Stimulated activated CD8-positive, alpha-beta memory T cell treated with anti-CD3 and anti-CD28 coated beads, Interleukin-12 subunit alpha, Interleukin-12 subunit beta, amount 100 ng/mL, for 4 hours (primary cell): ENCODE measurements around the gene LANCL2.
"Not testable (repeated sequence)": the region's sequence is repeated elsewhere in the genome, so short reads cannot be mapped to it uniquely, and the experiment has no call there.

Experiments used
- DNase-seq: peaks from one replicate; pipeline ENCODE4 v3.0.0-alpha.2; 2020; ENCODE audit warnings: low read depth

Gene LANCL2

GRCh38 chr7:55405856-55406541 lies 40.9 kb downstream of the LANCL2 start:
- no peak for DNase-seq

GRCh38 chr7:55409482-55410225 lies 44.5 kb downstream of the LANCL2 start:
- no peak for DNase-seq

DNA sequence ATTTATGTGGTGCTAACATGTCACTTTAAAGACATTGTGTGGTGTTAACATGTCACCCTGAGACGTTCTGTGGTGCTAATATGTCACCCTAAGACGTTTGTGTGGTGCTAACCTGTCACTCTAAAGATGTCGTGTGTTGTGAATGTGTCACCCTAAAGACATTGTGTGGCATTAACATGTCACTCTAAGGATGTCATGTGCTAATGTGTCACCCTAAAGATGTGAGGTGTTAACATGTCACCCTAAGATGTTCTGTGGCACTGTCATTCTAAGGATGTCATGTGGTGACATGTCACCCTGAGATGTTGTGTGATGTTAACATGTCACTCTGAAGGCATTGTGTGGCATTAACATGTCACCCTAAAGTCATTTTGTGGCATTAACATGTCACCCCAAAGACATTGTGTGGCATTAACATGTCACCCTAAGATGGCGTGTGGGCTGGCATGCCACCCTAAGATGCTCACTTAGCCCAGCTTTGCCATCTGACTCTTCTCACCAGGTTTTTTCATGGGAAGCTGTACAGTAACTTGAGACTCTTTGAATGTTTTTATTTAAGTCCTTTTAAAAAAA lies 45.6 kb downstream of the LANCL2 start:
- no peak for DNase-seq

DNA sequence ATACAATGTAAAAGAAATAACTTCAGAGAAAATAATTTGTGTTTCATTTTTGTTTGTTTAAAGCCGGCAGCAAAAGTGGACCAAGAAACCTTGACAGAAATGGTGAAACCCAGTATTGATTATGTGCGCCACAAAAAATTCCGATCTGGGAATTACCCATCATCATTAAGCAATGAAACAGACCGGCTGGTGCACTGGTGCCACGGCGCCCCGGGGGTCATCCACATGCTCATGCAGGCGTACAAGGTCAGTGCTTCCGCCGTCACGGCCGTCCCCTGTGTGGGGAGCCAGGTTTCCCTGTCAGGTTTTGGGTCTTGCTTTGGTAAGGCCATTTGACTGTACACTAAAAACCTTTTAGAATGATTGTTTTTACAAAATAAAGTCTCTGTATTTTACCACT lies 46.7 kb downstream of the LANCL2 start:
- DNase-seq = no peak

GRCh38 chr7:55413442-55413841 lies 48.3 kb downstream of the LANCL2 start:
- DNase-seq = no peak

- peak; percentile 42 for DNase-seq
Measured at GRCh38 chr7:55415173-55415778, 50.1 kb downstream of the LANCL2 start.

DNA sequence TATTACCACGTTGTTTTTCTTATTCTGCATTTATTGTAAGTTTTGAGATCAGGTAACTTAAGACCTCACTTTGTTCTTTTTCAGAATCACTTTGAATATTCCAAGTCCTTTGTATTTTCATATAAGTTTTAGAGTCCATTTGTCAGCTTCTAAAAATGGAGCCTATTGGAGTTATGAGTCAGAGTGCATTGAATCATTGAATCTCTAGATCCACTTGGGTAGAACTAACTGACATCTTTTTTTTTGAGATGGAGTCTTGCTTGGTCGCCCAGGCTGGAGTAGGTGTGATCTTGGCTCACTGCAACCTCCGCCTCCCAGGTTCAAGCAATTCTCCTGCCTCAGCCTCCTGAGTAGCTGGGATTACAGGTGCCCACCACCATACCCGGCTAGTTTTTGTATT lies 52.3 kb downstream of the LANCL2 start:
- DNase-seq = not testable (repeated sequence)

- no peak for DNase-seq
Measured at GRCh38 chr7:55420530-55420929, 55.4 kb downstream of the LANCL2 start.

- no peak for DNase-seq
Measured at GRCh38 chr7:55423277-55423711, 58.2 kb downstream of the LANCL2 start.

DNA sequence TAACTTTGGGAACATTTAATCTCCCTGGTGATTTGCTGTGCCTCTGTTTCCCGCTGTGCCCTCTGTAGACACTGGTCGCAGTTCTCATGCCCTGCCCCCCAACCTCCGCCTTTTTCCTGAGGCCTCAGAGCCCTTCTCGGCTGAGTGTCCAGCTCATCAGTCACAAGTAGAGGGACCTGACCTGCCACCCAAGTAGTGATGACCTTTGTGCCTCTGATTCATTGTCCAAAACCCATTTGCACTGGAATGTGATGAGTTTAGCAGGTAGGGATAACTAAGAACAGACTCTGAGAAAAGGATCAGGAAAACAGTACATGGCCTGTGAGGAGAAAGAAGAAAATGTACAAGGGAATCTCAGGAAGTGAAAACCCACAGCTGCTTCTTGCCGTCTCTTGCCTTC lies 58.8 kb downstream of the LANCL2 start:
- DNase-seq = no peak

- DNase-seq = no peak
Measured at GRCh38 chr7:55425141-55425752, 60.1 kb downstream of the LANCL2 start.

DNA sequence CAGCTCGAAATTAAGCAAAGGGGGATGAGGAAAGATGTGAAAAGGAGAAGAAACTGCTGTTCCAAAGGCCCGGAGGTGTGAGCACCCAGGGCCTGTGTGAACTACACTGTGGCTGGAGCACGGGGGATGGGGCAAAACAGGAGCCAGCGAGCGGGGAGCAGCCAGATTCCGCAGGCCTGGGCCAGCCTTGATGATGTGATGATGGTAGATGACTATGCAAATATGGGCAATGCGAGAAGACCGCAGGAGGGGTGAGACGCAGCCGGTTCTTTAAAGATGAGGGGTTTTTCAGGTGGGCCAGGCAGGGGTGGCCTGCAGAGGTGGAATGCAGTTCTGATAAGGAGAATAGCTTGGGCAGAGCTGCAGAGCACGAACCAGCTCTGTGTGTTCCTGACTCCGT lies 61.5 kb downstream of the LANCL2 start:
- DNase-seq = no peak

DNA sequence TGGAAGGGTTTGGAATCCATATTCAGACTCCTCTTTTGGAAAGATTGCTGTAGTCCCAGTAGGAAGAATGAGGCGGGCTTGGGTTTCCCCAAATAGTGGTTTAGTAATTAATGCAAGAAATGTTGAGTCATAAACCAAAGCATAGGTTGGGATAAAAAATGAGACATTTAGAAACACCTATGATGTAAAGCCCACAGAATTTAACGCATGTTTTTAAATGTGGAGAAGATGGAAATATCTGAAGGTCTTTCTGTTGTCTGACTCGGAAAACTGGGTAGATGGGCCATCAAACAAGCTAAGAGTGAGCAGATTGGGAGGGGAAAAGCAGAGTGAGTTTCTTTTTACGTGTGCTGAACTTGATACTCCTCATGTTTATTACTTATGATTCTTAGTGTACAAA lies 62.2 kb downstream of the LANCL2 start:
- DNase-seq = no peak

DNA sequence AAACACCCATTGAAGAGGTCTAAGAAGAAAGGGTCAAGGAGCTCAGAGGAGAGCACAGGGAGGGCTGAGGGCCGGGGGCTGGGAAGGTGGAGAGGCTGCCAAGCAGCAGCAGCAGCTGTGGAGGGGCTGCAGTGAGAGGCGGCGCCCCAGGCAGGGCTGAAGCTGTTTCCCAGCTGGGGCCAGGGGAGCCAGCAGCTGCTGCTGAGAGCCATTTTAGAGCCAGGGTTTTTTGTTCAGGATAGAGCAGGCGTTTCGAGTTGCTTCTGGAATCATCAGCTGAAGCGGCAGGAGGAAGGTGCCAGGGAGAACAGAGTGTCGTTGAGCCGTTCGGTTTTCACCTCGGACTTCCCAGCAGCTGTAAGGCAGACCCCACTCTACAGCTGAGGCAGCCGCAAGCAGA lies 62.7 kb downstream of the LANCL2 start:
- no peak for DNase-seq

- DNase-seq = no peak
Measured at GRCh38 chr7:55429835-55430499, 64.8 kb downstream of the LANCL2 start.

DNA sequence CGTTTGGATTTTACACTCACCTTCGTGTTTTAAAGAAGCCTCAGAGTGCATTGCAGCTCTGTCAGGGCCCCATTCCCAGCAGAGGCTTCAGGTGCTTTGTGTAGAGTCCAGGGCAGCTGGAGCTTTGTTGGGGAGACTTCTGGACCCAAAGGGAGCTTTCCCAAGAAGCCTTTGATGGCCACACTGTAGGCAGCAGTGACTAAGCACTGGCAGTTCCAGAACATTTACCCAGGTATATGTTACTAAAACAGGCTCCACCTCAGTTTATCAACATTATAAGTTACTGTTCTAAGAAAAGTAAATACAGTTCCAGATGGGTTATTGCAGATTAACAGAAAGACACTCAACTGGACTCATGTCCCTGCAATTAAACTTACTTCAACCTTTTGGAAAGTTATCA lies 66.8 kb downstream of the LANCL2 start:
- DNase-seq = no peak

DNA sequence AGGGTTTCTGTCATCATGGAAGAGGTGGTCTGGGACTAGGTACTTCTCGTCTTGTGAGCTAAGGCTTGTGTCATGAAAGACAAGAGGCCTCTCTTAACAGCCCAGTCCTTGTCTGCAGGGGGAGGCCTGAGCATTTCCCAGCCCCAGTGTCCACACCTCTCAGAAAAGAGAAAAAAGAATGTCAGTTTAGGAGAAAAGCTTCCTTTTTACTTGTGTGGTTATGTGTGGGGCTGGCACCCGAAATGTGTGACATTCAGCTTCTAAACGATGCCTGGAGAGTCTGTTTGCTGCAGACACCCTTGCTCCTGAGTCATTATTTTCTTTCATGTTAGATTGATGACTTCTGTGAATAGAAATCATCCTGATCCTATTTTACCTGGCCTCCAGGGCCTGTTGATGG lies 67.4 kb downstream of the LANCL2 start:
- DNase-seq = no peak

GRCh38 chr7:55432939-55433784 lies 68.0 kb downstream of the LANCL2 start:
- no peak for DNase-seq

- no peak for DNase-seq
Measured at GRCh38 chr7:55435466-55435865, 70.3 kb downstream of the LANCL2 start.

DNA sequence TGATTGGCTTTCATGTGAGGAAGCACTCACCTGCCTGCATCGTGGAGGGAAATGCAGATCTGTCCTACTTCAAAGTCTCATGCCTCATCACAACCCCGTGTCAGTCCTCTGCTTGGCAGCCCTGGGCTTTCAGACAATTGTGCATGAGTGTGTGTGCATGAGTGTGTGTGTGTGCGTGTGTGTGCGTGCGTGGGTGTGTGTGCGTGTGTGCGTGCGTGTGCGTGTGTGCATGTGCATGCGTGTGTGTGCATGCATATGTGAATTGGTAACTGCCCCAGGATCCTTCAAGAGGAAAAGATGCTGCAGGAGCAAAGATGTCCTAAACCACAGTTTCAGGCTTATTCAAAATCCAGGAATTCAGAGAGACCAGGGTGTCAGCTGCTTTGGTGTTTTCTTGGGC lies 71.3 kb downstream of the LANCL2 start:
- DNase-seq = no peak

GRCh38 chr7:55437375-55437774 lies 72.2 kb downstream of the LANCL2 start:
- no peak for DNase-seq
